ENCODE data around the gene STAM. TPM values are rescaled to one million over a fixed set of nuclear protein-coding genes. Genes with fewer than 3 reads are reported as not detected.

The STAM gene
- total RNA-seq, 1 donor from 2014 or later: 26.5 TPM

GRCh38 chr10:17725703-17726102 is 81.8 kb downstream of the STAM start:
- no peak for DNase-seq (ENCODE audit: low spot score)

GRCh38 chr10:17729630-17730029 is 85.7 kb downstream of the STAM start:
- no peak for DNase-seq (ENCODE audit: low spot score)

GRCh38 chr10:17730667-17731066 is 86.7 kb downstream of the STAM start:
- DNase-seq (ENCODE audit: low spot score): no peak

GRCh38 chr10:17731331-17732020 is 87.5 kb downstream of the STAM start:
- no peak for DNase-seq (ENCODE audit: low spot score)

GRCh38 chr10:17733620-17734019 is 89.7 kb downstream of the STAM start:
- DNase-seq (ENCODE audit: low spot score): no peak

- no peak for DNase-seq (ENCODE audit: low spot score)
These were observed 90.6 kb downstream of the STAM start for GRCh38 chr10:17734432-17735080.

- DNase-seq (ENCODE audit: low spot score): no peak
These were observed 91.4 kb downstream of the STAM start for GRCh38 chr10:17735166-17735941.

- no peak for DNase-seq (ENCODE audit: low spot score)
These were observed 92.3 kb downstream of the STAM start for GRCh38 chr10:17736223-17736622.

GRCh38 chr10:17737027-17737965 is 93.3 kb downstream of the STAM start:
- DNase-seq (ENCODE audit: low spot score): no peak

GRCh38 chr10:17740668-17741067 is 96.7 kb downstream of the STAM start:
- DNase-seq (ENCODE audit: low spot score): no peak

GRCh38 chr10:17742918-17743317 is 99.0 kb downstream of the STAM start:
- no peak for DNase-seq (ENCODE audit: low spot score)

- no peak for DNase-seq (ENCODE audit: low spot score)
These were observed 99.5 kb downstream of the STAM start for GRCh38 chr10:17743437-17743836.

- DNase-seq (ENCODE audit: low spot score): no peak
These were observed 100.5 kb downstream of the STAM start for GRCh38 chr10:17744341-17744861.

GRCh38 chr10:17747883-17748550 is 104.1 kb downstream of the STAM start:
- no peak for DNase-seq (ENCODE audit: low spot score)

- no peak for DNase-seq (ENCODE audit: low spot score)
These were observed 105.9 kb downstream of the STAM start for GRCh38 chr10:17749890-17750289.

- DNase-seq (ENCODE audit: low spot score): no peak
These were observed 108.0 kb downstream of the STAM start, which contains the start of gene TMEM236 for GRCh38 chr10:17751781-17752445. TSS of gene TMEM236 (plus strand) at chr10:17752201. CDS start at chr10:17752296, 95 bp downstream.

- no peak for DNase-seq (ENCODE audit: low spot score)
These were observed 112.7 kb downstream of the STAM start for GRCh38 chr10:17756557-17757217.

GRCh38 chr10:17758200-17758599 is 114.2 kb downstream of the STAM start:
- DNase-seq (ENCODE audit: low spot score): no peak

- no peak for DNase-seq (ENCODE audit: low spot score)
These were observed 114.9 kb downstream of the STAM start for GRCh38 chr10:17758896-17759295.
